Astrocyte of the cerebellum (primary cell): ENCODE measurements around the gene HMCN2.

Experiments
- DNase-seq: peaks from one replicate; pipeline ENCODE4 v3.0.0-alpha.2; 2011; ENCODE audit warnings: low read depth
- H3K4me3 ChIP-seq: 2 replicates; pipeline ENCODE4 v1.5.1; 2011; ENCODE audit warnings: mild to moderate bottlenecking, low read depth, low read length, moderate library complexity
- in situ Hi-C: cut with HindIII; loops from 2 replicates; pipeline ENCODE4 v1.10.0; 2017; ENCODE audit warnings: low sequenced_read_pairs
- TF ChIP-seq, protein P1 (sequence below): IDR thresholded peaks from 2 replicates; pipeline ENCODE4 v1.5.1; 2012; ENCODE audit warnings: low read length, low read depth, moderate library complexity, mild to moderate bottlenecking; ENCODE audit errors: missing control alignments

The HMCN2 gene

GRCh38 chr9:130290291-130291181 is 25.0 kb downstream of the HMCN2 start:
- H3K4me3 ChIP-seq, result no peak overlapping the region
- TF ChIP-seq, protein P1, sequence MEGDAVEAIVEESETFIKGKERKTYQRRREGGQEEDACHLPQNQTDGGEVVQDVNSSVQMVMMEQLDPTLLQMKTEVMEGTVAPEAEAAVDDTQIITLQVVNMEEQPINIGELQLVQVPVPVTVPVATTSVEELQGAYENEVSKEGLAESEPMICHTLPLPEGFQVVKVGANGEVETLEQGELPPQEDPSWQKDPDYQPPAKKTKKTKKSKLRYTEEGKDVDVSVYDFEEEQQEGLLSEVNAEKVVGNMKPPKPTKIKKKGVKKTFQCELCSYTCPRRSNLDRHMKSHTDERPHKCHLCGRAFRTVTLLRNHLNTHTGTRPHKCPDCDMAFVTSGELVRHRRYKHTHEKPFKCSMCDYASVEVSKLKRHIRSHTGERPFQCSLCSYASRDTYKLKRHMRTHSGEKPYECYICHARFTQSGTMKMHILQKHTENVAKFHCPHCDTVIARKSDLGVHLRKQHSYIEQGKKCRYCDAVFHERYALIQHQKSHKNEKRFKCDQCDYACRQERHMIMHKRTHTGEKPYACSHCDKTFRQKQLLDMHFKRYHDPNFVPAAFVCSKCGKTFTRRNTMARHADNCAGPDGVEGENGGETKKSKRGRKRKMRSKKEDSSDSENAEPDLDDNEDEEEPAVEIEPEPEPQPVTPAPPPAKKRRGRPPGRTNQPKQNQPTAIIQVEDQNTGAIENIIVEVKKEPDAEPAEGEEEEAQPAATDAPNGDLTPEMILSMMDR, result no peak
- in situ Hi-C loops, result no loop called here
- no peak for DNase-seq

DNA sequence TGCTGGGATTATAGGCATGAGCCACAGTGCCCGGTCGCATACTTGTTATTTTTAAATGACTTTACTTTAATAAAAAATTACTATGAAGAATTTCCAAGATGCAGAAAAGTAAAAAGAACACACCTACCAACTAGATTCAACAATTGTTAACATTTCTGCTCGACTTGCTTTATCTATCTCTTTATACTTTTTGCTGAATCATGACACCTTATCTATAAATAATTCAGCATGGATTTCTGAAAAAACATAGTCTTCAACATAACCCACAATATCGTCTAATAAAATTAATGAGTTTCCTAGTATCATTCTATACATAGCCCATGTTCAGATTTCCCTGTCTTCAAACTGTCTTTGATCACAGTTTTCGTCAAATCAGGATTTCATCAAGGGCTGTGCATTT is 25.9 kb downstream of the HMCN2 start:
- TF ChIP-seq, protein P1, result no peak
- DNase-seq, result no peak
- in situ Hi-C loops, result no loop called here
- no peak overlapping the region for H3K4me3 ChIP-seq

- in situ Hi-C loops, result no loop called here
- no peak for DNase-seq
- TF ChIP-seq, protein P1, result no peak
- no peak overlapping the region for H3K4me3 ChIP-seq
Measured at GRCh38 chr9:130292106-130292505, 26.5 kb downstream of the HMCN2 start.

GRCh38 chr9:130294664-130295063 is 29.1 kb downstream of the HMCN2 start:
- DNase-seq, result no peak
- in situ Hi-C loops, result no loop called here
- no peak overlapping the region for H3K4me3 ChIP-seq
- TF ChIP-seq, protein P1, result no peak

DNA sequence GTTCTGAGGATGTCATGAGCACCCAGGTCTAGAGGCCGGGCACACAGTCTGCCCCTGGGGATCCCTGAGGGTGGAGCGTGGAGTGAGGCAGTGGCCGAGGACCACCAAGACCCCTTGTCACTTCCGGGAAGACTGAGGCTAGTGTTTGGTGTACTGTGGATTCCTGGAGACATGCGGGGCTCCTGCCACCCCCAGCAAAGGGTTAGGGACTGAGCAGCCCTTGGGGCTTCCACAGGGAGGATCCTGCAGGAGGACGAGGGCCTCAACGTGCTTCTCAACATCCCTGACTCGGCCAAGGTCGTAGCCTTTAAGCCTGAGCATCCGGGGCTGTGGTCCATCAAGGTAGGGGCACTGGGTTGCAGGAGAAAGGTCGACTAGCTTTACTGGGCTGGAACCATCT is 29.9 kb downstream of the HMCN2 start:
- no peak overlapping the region for H3K4me3 ChIP-seq
- no peak for DNase-seq
- TF ChIP-seq, protein P1, result no peak
- in situ Hi-C loops, result no loop called here

GRCh38 chr9:130295945-130296782 is 30.6 kb downstream of the HMCN2 start:
- DNase-seq, result no peak
- no peak overlapping the region for H3K4me3 ChIP-seq
- in situ Hi-C loops, result no loop called here
- TF ChIP-seq, protein P1, result no peak
